OCI-M2 (cell line): ENCODE results near the gene PFKFB1.
A peak's percentile ranks its signal among the peaks of the same experiment; 100 is the strongest.

Experiments
- DNase-seq: peaks from one replicate; lab custom pipeline; 2025; ENCODE audit not compliant: unreplicated experiment; lab: John Stamatoyannopoulos, UW

The PFKFB1 gene

GRCh38 chrX:54926978-54927377 is 67.0 kb downstream of the PFKFB1 start:
- no peak for DNase-seq

GRCh38 chrX:54923376-54923775 is 70.6 kb downstream of the PFKFB1 start:
- DNase-seq, result no peak

- no peak for DNase-seq
Observed at GRCh38 chrX:54922547-54922946, 71.4 kb downstream of the PFKFB1 start.

- no peak for DNase-seq
Observed at GRCh38 chrX:54921427-54922021, 72.5 kb downstream of the PFKFB1 start.

GRCh38 chrX:54920610-54921426 is 73.2 kb downstream of the PFKFB1 start, which contains the start of gene TRO:
Gene TRO, plus strand, starts transcription at chrX:54920824. Its CDS starts 1,423 bp downstream, at chrX:54922247.
- no peak for DNase-seq

- no peak for DNase-seq
Observed at GRCh38 chrX:54909941-54910340, 84.0 kb downstream of the PFKFB1 start.

- DNase-seq, result no peak
Observed at GRCh38 chrX:54894159-54894558, 99.8 kb downstream of the PFKFB1 start.

GRCh38 chrX:54891573-54891972 is 102.4 kb downstream of the PFKFB1 start:
- DNase-seq, result peak; percentile 25

GRCh38 chrX:54885740-54886139 is 108.2 kb downstream of the PFKFB1 start:
- DNase-seq, result no peak
